Activated effector memory CD4-positive, alpha-beta T cell treated with anti-CD3 and anti-CD28 coated beads, Interleukin-2, amount 50 U/mL, for 16 hours (primary cell): ENCODE data around the gene ST6GALNAC3.

ENCODE experiments used
- DNase-seq: peaks from one replicate; pipeline ENCODE4 v3.0.0-alpha.2; 2020

ST6GALNAC3 gene

DNA sequence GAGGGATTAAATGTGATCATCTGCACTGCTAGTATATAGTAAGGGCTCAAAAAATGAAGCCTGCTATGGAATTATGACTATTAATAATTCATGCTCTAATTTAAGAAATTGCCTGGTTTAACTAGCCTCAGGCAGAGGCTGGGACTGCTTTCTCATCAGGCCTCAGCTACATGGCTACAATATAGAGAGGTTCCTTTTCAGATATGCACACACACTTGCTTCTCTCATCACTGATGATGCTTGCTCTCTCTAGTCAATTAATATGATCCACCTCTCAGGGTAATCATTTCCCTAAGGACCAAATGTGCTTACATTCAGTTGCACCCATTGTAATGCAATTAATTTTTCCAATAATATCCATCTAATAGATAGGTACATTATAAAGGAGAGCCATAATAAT, 467.8 kb downstream of the ST6GALNAC3 start:
- no peak for DNase-seq

DNA sequence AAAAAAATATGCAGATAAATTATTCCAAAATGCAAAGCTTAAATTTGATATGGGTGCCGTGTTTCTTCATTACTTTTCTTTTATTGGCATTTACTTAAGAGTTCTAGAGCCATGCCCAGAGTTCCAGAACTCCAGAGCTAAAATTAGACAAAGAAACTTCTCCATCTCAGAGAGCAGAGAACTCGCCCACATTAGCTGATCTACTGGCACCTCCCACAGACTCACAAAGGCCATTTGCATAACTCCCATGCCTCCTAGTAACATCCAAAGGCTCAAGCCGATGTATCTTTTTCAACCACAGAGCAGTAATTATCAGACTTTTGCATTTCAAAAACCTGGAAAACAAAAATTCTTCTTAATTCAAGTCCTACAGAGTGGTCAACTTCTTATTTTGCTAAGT, 468.9 kb downstream of the ST6GALNAC3 start:
- DNase-seq, result no peak

GRCh38 chr1:76546354-76546933, 471.9 kb downstream of the ST6GALNAC3 start:
- DNase-seq, result no peak

GRCh38 chr1:76547916-76548315, 473.4 kb downstream of the ST6GALNAC3 start:
- no peak for DNase-seq

GRCh38 chr1:76548513-76549100, 474.1 kb downstream of the ST6GALNAC3 start:
- DNase-seq, result no peak

- DNase-seq, result no peak
These were observed 479.7 kb downstream of the ST6GALNAC3 start for GRCh38 chr1:76554283-76554682.

DNA sequence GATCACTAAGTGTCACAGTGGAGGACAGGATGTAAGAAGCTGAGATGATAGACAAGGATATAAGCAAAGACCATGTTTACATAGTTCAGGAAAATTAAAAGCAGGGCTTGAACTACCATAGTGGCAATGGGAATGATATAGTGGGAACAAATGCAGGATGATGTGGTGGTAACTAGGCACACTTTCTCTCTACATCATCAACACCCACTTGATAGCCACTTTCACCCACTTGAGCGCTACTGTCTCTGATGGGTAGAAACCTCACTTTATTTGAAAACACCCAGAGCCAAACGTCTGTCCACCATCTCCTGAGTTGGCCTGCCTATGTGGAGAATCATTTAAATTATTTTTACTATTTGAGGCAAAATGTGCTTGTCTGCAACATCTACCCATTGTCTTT, 487.7 kb downstream of the ST6GALNAC3 start:
- no peak for DNase-seq

GRCh38 chr1:76568573-76569238, 494.2 kb downstream of the ST6GALNAC3 start:
- DNase-seq, result no peak

GRCh38 chr1:76571248-76571647, 496.7 kb downstream of the ST6GALNAC3 start:
- no peak for DNase-seq

GRCh38 chr1:76572229-76572628, 497.7 kb downstream of the ST6GALNAC3 start:
- no peak for DNase-seq

DNA sequence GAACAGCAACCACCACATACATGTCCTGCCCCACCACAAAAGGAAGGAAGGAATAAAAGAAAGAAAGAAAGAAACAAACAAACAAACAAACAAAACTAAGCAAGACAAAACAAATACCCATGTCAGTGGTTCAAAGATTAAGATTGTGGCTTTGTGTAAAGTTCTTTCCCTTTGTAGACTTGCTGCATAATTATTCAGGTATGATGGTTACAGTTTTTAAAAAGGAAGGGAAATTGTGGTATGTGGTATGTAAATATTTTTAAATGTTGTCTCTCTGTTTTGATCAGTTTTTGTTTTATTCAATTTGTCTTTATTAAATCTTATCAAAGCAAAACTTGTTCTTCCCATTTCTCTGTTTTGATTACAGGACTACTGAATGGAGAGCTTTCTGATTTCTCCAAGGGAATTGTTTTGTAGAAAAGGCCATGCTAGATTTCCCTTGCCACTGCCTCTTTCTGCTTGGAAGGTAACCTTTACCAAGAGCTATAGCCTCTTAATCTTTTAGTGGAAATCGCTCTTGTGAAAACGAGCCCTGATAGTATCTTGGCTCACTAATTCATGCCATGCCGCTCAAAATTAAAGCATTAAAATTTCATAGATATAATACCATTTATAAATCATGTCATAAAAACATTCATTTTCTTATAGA, 502.5 kb downstream of the ST6GALNAC3 start:
- no peak for DNase-seq

DNA sequence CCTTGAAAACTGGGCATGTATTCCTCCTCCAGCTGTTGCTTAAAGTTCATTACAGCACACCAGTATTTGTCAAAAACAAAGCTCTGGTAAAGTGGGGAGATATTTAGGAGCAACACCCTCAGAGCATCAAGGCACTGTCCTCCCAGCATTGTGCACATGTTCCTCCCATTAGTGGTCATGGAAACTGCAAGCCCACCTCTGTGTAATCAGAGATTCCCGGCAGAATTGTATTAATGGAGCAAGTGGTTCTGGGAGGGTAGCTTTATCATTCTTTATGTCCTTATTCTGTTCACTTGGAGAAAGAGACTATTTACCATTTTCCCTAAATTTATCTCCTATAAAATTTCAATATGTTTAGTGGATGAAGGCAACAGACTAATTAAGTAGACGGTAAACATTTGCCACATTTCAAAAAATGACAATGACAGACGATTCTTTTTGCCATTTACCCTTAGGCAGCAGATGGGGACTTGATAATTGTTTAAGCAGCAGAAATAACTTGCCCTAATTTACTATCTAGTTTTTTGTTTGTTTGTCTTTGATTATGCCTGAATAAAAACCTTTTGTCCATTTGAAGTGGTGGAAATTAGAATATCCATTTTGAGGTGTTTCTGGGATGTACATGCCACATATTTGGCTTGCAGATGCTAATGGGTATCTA, 503.1 kb downstream of the ST6GALNAC3 start:
- no peak for DNase-seq

DNA sequence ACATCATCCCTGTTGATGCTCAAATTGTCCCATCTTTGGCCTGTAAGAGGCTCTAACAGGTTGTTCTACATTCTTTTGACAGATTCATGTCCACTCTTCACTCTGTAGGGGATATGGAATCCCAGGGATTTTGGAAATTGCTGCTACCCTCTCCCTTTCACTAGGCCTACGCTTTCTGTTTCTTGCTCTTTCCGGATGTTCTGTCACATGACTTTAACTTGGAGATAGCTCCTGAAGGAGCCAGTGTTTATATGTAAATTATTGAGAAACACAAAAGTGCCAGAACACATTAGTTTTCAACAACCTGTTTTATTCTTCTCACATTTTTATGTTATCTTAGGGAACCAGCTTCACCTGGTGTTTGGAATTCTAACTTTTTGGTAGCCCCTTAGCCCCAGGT, 505.7 kb downstream of the ST6GALNAC3 start:
- DNase-seq, result no peak

DNA sequence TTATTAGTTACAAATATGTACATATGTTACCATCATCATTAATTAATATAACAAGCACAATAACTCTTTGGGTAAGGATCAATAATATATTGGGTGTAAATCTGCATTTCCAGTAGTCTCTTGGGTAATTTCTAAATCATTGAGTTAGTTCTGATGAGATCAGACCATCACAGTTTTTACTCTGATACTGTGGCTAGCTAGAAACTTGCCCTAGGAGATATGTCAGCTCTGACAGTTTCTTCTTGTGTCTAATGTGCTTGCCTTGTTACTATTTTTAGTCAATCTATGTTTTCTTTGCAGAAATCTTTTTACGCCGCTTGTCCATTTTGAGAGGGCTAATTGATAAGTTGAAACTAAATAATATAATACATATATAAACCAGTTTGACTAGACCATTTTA, 507.2 kb downstream of the ST6GALNAC3 start:
- DNase-seq, result no peak

DNA sequence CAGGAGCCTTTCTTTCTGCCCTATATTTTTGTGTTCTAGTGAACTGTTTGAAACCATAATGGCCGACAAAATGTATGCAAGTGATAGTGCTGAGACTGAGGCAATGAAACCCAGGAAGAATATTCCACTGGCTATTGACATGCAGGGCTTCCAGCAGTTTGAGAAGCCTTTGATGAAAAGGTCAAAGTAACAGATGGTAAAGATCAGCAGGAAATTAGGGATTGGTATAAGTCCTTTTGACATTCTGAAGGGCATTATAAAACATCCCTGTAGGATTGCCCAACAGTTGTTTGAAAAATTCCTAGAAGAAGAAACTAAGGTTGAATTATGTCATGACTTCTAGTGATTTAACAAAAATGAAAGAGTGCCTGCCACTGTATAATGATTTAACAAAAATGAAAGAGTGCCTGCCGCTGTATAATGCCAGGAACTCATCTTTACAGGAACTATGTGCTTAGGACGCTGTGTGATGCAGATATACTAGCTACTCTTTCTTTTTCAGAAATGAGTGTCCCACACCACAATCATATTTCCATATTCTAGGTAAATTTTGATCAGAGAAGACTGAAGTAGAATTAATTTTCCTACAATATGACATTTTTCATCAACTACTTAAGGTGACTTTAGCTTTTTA, 508.8 kb downstream of the ST6GALNAC3 start:
- DNase-seq, result no peak

DNA sequence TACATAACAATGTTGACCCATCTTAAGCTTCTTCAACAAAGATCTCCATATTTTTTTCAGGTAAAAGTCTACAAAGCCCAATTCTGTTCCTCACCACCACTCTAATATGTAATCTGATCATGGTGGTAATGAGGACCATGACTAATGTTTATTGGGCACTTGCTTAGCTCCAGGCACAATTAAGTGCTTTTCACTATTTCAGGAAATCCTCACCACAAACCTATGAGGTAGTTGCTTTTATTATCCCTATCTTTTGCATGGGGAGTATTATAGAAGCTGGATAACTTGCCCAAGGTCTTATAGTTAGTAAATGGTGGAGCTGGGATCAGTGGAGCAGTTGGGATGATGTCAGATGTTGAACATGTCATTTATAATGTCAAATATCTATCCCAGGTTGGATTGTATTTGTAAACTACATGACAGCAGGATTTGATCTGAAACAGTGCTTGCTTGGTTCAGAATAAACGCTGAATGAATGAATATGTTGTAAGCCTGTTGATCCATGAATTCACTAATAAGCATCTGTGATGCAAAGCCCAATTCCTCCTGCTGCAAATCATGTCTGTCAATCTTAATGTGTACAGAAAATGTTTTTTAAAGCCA, 509.4 kb downstream of the ST6GALNAC3 start:
- no peak for DNase-seq

GRCh38 chr1:76585980-76586674, 511.6 kb downstream of the ST6GALNAC3 start:
- DNase-seq, result no peak

DNA sequence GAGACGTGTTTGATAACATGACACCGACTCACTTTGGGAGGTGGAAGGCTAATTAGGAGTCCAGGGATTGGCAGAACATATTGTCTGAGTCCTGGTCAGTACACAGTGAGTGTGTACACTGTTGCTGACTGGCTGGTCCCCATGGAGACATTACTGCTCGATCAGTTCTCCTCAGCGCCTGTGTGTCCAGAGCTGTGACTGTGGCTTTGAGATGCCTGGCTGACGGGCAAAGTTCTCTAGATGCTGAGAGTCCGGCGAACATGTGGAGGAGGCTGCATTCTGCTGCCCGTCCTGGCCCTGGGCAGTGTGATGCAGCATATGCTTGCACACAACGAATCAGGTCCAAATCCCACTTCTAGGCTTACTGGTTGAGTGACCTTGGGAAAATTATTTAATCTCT, 512.7 kb downstream of the ST6GALNAC3 start:
- DNase-seq, result no peak

GRCh38 chr1:76591461-76591860, 516.9 kb downstream of the ST6GALNAC3 start:
- no peak for DNase-seq

DNA sequence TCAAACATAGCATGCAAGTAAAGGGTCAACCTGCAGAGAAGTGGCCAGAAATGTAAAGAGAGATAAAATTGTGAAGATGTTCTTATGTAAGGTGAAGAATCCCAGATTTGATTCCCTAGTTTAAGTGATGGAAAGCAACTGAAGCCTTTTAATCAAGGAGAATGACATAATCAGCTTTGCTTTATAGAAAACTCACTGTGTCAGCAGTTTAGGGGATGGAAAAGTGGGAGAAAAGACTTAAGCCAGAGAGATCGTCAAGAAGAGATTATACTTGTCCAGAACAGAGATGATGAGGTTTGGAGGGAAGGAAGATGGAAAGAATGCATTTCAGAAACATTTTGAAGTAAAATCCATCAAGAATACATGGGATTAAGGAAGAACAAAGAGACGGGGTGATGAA, 517.4 kb downstream of the ST6GALNAC3 start:
- DNase-seq, result no peak

- DNase-seq, result no peak
These were observed 518.6 kb downstream of the ST6GALNAC3 start for GRCh38 chr1:76593141-76593540.

DNA sequence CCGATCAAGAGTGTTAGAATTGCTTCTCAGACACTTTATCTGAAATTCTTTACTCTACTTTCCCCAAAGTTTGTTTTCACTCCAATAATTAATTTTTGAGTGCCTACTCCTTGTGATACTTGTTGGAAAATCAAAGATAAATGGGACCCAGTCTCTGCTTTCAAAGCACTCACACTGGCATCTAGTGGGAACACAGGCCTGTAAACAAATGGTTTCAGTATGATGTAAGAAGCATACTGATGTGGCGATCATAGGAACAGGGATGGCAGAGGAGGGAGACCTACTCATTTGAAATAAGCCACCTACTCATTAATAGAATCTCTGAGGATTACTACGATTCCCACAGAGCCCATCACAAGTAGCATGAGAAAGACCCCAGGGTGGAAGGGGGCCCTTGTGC, 519.1 kb downstream of the ST6GALNAC3 start:
- no peak for DNase-seq
